SU-DHL-6 (cell line): ENCODE measurements around the gene CTNNBL1.

ENCODE experiments used
- H2AFZ ChIP-seq: fragments of 200-600 bp; sonication (generic); 2 replicates; pipeline ENCODE4 v1.6.1; 2014; ENCODE audit warnings: low read depth, mild to moderate bottlenecking, moderate library complexity, mixed read lengths, antibody characterized with exemption, low read length; ENCODE audit not compliant: severe bottlenecking
- H3F3A ChIP-seq: fragments of 200-600 bp; shearing (Covaris generic); 2 replicates; pipeline ENCODE4 v1.6.0; 2016; ENCODE audit warnings: antibody characterized with exemption, mild to moderate bottlenecking; ENCODE audit not compliant: insufficient read depth
- H3K27ac ChIP-seq: fragments of 200-600 bp; sonication (generic); 2 replicates; pipeline ENCODE4 v1.5.1; 2016; ENCODE audit warnings: low read depth, mild to moderate bottlenecking, low read length, moderate library complexity, mixed read lengths
- H3K27me3 ChIP-seq: fragments of 200-600 bp; sonication (generic), shearing (Covaris generic); 2 replicates; pipeline ENCODE4 v1.6.0; 2014; ENCODE audit warnings: mild to moderate bottlenecking, low read length
- H3K36me3 ChIP-seq: fragments of 200-600 bp; sonication (generic); 2 replicates; pipeline ENCODE4 v1.6.1; 2014; ENCODE audit warnings: mild to moderate bottlenecking, low read length, mixed read lengths
- H3K4me2 ChIP-seq: fragments of 300-600, 200-600 bp; shearing (Covaris generic), sonication (generic); 2 replicates; pipeline ENCODE4 v1.6.0; 2014; ENCODE audit warnings: low read length, low read depth, mild to moderate bottlenecking; ENCODE audit not compliant: poor library complexity, severe bottlenecking
- H3K4me3 ChIP-seq: fragments of 200-600 bp; sonication (generic); 2 replicates; pipeline ENCODE4 v1.5.1; 2014; ENCODE audit warnings: antibody characterized with exemption, low read length, mild to moderate bottlenecking, mixed read lengths; ENCODE audit not compliant: insufficient read depth, poor library complexity, severe bottlenecking
- H3K79me2 ChIP-seq: fragments of 200-600 bp; sonication (generic); 2 replicates; pipeline ENCODE4 v1.6.1; 2014; ENCODE audit warnings: mild to moderate bottlenecking, low read length, moderate library complexity; ENCODE audit not compliant: insufficient read depth
- H3K9ac ChIP-seq: fragments of 200-600 bp; sonication (generic); 2 replicates; pipeline ENCODE4 v1.7.0; 2014; ENCODE audit warnings: mild to moderate bottlenecking, low read length
- H3K9me2 ChIP-seq: fragments of 200-600 bp; sonication (generic); replicated peaks from 2 replicates; pipeline ENCODE4 v1.6.1; 2014; ENCODE audit warnings: low read length; ENCODE audit not compliant: insufficient read depth
- H3K9me3 ChIP-seq: fragments of 200-600 bp; sonication (generic); 2 replicates; pipeline ENCODE4 v1.6.1; 2014; ENCODE audit warnings: low read length, mixed read lengths; ENCODE audit not compliant: insufficient read depth
- H4K20me1 ChIP-seq: fragments of 200-600 bp; sonication (generic); 2 replicates; pipeline ENCODE4 v1.6.1; 2014; ENCODE audit warnings: low read depth, mild to moderate bottlenecking, antibody characterized with exemption, low read length, moderate library complexity, mixed read lengths
- EZH2phosphoT487 ChIP-seq: fragments of 200-600 bp; sonication (generic), shearing (Covaris generic); conservative IDR thresholded peaks from 2 replicates; pipeline ENCODE4 v1.6.1; 2018; ENCODE audit warnings: mild to moderate bottlenecking, antibody characterized with exemption, low read length, moderate library complexity, mixed read lengths
- TF ChIP-seq, protein P1 (sequence below): fragments of 200-600 bp; sonication (generic); IDR thresholded peaks from one replicate; pipeline ENCODE4 v1.5.1; 2017; ENCODE audit warnings: antibody characterized with exemption, mild to moderate bottlenecking, low read length, moderate library complexity; ENCODE audit not compliant: insufficient read depth, poor library complexity, severe bottlenecking

Gene CTNNBL1

DNA sequence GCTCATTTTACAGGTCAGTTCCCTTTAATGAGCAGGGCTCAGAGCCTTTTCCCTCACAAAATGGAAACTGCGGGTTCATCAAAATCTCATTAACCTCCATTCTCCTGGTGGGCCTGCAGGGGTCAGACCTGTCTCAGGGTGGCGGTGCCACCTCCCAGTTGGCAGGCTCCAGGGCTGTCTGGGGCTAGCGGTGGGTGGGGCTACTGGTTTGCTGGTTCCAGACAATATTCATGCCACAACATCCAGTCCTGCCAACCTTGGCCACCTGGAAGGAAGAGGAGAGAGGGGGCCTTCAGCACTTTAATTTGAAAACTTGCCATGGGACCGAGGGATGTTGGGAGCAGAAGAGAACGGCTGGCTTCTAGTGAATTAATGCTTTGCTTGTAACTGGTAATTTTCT lies 41.9 kb upstream of the CTNNBL1 start:
- Histone ChIP-seq H3K79me2 (no peaks in the 10 kb centered on the region), H3K9me3 (no peaks in the 10 kb centered on the region), H3K4me3 (no peak overlapping the region), H3K36me3 (no peaks in the 10 kb centered on the region), H3K4me2 (no peak overlapping the region), H3K27ac (no peak overlapping the region), H3K9ac (no peak overlapping the region), H3K27me3 (no peaks in the 10 kb centered on the region), H4K20me1 (no peaks in the 10 kb centered on the region), H3K9me2 (no peaks in the 10 kb centered on the region), H2AFZ (no peak overlapping the region), H3F3A (no peaks in the 10 kb centered on the region)
- TF ChIP-seq, protein P1, sequence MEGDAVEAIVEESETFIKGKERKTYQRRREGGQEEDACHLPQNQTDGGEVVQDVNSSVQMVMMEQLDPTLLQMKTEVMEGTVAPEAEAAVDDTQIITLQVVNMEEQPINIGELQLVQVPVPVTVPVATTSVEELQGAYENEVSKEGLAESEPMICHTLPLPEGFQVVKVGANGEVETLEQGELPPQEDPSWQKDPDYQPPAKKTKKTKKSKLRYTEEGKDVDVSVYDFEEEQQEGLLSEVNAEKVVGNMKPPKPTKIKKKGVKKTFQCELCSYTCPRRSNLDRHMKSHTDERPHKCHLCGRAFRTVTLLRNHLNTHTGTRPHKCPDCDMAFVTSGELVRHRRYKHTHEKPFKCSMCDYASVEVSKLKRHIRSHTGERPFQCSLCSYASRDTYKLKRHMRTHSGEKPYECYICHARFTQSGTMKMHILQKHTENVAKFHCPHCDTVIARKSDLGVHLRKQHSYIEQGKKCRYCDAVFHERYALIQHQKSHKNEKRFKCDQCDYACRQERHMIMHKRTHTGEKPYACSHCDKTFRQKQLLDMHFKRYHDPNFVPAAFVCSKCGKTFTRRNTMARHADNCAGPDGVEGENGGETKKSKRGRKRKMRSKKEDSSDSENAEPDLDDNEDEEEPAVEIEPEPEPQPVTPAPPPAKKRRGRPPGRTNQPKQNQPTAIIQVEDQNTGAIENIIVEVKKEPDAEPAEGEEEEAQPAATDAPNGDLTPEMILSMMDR, result peak; percentile 45
- no peak for TF ChIP-seq EZH2phosphoT487

DNA sequence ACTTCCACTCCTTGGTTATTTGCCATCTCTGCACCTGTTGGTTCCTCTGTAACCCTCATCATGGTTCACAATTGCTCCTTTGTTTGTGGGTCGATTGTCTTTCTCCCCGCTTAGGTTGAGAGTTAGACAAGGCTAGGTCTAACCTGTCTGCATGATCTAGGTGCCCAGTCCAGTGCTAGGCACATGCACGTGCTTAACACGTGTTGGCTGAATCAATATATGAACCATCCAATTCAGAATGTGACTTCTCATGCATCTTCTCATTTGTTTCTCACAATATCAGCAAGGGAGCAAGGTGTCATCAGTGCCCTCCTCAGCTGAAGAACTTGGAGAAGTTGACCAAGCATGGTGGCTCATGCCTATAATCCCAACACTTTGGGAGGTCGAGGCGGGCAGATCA lies 36.9 kb upstream of the CTNNBL1 start:
- no peak overlapping the region for H2AFZ ChIP-seq
- TF ChIP-seq EZH2phosphoT487, result no peak
- TF ChIP-seq, protein P1, result no peak
- H3K27ac ChIP-seq, result no peak overlapping the region
- H3K4me3 ChIP-seq, result no peak overlapping the region
- H3K4me2 ChIP-seq, result no peak overlapping the region
- no peaks in the 10 kb centered on the region for H3F3A ChIP-seq
- no peaks in the 10 kb centered on the region for H3K27me3 ChIP-seq
- no peaks in the 10 kb centered on the region for H3K36me3 ChIP-seq
- no peak overlapping the region for H3K9ac ChIP-seq
- no peaks in the 10 kb centered on the region for H3K9me2 ChIP-seq
- no peaks in the 10 kb centered on the region for H3K9me3 ChIP-seq
- H4K20me1 ChIP-seq, result no peaks in the 10 kb centered on the region
- no peaks in the 10 kb centered on the region for H3K79me2 ChIP-seq

DNA sequence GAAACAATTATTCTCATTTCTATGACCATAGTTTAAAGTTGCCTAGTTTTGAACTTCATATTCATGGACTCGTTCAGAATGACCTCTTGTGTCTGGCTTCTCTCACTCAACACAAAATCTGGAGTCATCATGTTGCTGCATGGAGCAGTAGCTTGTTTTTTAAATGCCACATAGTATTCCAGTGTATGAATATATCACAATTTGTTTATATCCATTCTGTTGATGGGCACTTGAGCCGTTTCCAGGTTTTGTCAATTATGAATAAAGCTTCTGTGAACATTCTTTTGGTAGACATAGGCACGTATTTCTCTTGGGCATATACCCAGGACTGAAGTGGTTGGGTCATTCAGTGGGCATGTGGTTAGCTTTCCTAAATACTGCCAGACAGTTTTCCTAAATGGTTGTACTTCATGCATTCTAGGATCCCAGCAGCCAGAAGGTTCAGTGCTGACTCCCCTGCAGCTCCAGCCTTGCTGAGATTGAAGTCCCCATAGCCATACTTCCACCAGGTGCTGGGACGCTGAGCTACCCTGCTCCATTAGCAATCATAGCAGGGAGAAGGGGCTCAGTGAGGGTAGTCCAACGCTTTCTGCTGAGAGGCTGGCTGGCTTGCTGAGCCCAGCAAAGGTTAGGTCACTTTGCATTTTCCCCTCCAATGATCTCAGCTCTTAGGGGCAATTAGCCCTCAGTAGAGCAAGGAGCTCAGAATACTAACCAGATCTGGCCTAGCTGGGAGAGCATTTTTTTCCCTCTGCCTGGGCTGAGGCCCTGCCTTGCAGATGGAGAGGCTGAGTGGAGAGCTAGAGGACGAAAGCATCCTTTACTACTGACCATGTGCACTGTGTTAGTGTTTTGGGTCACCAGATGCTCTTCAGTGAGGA lies 35.7 kb upstream of the CTNNBL1 start:
- H3K79me2 ChIP-seq, result no peaks in the 10 kb centered on the region
- H3K4me2 ChIP-seq, result no peak overlapping the region
- H3K9me2 ChIP-seq, result no peaks in the 10 kb centered on the region
- H3K4me3 ChIP-seq, result no peak overlapping the region
- no peak overlapping the region for H3K27ac ChIP-seq
- no peaks in the 10 kb centered on the region for H3F3A ChIP-seq
- no peaks in the 10 kb centered on the region for H4K20me1 ChIP-seq
- H3K36me3 ChIP-seq, result no peaks in the 10 kb centered on the region
- no peaks in the 10 kb centered on the region for H3K27me3 ChIP-seq
- TF ChIP-seq, protein P1, result no peak
- no peaks in the 10 kb centered on the region for H3K9me3 ChIP-seq
- H2AFZ ChIP-seq, result no peak overlapping the region
- no peak overlapping the region for H3K9ac ChIP-seq
